Renal cortical epithelial cell (primary cell): ENCODE results near the gene TMPRSS4. TPM values are rescaled to one million over a fixed set of nuclear protein-coding genes. Genes with fewer than 3 reads are reported as not detected.
"Not testable (repeated sequence)": the region's sequence is repeated elsewhere in the genome, so short reads cannot be mapped to it uniquely, and the experiment has no call there.

Source experiments
- DNase-seq: peaks from one replicate; pipeline ENCODE4 v3.0.0-alpha.2; 2011; ENCODE audit warnings: low read depth
- total RNA-seq: library from RNA; depleted of rRNA; stranded (reverse); fragments of >200 nt; gene quantifications from 2 replicates; pipeline ENCODE4 v1.2.3, GENCODE V29; 2014

The TMPRSS4 gene
- total RNA-seq, 1 donor from 2014 or later = 2.4 TPM

DNA sequence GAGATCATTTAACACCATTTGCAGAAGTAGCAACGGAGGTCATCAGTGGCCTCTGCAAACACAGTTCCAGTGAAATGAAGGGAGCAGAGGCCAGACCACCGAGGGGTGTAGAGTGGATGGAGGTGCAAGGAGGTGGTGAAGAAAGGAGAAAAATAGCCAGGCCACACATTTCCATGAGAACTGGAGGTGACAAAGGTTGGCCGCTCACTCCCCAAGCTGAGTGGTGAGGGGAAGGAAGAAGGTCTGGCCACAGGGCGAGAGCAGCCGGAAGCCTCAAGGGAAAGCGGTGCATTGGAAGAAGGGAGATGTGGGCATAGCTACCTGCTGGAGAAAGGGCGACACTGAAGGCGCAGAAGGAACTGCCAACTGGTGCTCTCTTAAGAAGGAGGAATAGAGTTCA is 20.1 kb upstream of the TMPRSS4 start:
- no peak for DNase-seq

DNA sequence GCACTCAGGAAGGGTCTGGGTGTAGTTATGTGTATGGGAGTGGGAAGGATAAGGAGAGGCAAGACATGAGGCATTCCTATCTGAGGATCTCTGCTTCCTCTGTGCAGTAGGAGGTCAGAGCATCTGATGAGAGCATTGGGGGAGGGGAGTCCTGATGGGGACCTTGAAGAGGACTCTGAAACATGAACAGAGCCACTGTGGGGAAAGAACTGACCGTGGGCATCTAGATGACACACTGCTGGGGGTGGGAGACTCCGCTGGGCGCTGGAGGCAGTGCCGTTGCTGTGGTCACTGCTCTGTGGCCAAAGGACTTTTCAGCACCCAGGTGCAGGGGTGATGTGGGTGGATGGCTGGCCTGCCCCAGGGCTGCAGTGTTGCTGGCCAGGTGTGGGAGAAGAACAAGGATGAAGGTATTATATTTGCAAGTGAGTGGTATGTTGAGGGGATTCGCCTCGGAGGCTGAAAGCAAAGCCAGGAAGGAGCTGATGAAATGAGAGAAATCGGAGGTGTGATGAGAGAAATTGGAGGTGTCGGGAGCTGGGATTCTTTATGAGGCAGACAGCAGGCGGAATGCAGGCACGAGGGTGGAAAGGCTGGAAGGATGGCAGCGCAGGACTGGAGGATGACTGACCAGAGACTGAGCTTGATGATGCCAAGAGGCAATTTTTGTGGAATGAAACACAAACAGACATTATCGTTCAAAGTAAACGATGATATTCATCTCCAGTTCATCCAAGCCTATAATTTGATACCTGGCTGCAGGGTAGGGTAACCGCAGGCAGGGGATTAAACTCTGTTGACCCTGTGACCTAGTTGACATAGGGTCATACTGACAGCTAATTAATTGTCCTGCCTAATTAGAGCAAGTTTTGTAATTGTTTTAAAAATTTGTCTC is 19.4 kb upstream of the TMPRSS4 start:
- no peak for DNase-seq

DNA sequence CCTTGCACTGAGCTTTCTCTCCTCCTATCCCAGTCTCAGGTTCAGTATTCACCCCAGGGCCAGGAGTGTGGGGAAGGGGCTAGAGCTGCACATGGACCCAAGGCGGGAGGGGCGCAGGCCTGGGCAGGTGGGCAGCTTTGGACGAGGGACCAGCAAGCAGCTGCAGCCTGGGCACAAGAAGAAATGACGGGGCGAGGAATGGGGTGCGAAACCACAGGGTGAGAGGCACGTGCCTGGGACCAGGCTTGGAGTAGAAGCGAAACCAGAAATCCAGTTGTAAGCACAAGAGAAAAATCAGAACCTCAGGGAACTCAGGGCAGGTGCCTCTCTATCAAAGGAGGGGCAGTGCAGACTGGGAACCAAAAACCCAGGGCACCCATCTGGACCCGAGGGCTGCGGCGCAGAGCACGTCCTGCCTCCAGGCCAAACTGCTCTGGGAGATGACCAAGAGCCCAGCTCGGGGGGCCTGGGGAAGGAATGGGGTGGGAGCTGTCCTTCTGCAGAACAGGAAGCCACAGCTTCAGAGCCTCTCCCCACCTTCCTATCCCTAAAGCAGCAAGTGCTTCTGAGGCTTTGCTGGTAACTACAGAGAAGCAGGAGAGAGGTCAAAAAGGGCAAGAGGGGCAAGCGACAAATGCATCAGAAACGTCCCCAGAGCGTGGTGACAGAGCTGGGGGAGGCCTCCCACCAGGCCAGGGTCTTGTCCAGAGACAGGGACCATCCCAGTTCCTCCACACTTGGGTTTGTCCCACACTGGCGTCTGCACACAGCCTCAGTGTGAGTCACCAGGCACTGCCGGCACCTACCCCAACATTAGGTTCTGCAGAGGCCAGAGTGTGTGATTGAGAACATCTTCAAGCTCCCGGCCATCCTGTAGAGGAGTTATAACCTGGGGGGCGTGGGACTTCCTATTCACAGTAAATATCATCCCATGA is 18.3 kb upstream of the TMPRSS4 start:
- DNase-seq = no peak

DNA sequence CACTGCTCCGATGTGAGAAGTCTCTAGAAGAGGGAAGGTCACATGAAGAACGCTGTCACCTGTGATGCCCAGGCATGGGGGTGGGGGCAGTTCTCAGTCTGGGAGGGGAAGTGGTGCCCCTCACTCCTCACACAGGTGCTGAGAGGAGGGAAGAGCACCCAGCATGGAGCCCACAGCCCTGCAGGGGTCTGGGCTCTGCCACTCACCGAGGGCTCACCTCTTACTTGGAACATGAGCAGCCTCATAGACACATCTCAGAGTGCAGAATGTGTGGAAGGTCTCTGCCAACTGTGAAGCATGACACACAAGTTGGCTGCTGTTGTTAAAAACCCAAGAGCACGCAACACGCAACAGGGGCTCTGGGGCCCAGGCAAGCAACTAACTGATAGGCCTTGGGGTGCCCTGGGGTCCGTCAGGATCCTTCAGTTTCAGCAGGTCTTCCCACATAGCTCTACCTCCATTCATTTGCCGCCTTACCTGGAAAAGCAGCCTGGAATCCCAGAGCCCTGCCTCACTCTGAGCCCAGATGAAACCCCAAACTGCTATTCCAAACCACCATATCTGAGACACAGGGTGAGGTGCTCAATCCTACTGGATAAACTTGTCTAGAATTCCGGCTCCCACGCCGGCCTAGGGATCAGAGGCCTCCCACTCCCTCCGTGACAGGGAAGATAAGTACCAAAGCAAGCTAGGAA is 17.5 kb upstream of the TMPRSS4 start:
- DNase-seq = no peak

DNA sequence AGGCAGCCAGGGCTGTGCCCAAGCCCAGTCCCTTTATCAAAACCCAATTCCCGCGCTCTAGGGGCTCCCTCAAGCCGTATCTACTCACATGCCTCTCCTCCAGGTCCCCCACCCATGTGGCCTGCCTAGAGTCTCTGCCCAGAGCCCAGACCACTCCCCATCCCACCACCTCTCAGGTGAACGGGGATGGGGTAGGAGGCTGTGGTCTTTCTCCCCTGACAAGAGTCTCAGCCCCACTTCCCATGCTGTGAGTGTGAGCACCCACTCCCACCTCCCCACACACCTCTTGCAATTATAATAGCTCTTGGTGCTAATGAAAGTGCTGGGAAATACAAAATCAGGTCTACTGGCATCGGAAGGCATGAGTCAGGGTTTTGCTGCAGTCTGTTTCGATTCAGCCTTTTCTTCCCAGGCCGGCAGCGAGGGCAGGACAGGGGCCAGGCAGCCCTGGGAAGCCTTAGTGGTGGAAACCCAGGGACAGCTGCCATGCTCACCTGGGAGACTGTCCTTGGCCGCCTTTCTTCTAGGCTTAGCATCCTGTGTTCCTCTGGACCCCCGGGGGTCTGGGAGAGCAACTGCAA is 16.7 kb upstream of the TMPRSS4 start:
- DNase-seq = no peak

DNA sequence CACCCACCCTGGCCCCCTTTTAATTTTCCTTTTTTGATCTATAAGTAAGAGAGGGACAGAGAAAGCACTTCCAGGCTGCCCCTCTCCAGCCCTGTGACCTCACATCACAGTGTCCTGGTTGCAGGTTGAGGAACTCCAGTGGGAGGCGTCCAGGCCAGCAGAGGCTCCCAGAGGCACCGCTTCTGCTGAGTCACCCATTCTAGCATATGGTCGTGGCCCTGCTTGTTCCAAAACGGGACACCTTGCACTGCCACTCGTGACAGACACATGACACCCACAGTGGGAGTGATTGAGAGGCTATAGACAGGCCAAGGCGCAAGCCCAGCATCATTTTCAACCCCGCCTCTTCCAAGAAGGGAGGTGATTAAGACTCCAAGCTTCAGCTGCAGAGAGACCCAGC is 16.0 kb upstream of the TMPRSS4 start:
- DNase-seq = no peak

DNA sequence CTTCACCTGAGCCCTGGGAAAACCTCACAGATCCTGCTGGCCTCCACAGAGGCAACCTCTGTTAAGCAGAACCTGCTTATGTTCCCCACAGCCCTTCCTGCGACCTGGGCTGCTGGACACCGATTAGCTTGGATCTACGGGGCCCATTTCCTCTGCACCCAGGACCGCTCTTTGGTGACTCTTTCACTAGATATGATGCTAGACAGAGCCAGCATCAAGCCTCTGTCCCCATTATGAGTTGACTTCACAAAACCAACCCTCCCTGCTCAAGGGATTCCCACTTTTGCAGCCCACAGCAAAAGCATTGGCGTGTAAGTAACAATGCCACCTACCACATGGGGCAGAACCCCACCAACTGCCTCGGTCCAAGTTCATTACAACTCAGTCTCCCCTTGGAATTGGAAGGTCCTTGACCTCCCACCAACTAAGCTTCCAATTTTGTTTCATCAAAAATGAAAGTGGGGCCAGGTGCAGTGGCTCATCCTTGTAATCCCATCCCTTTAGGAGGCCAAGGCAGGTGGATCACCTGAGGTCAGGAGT is 15.2 kb upstream of the TMPRSS4 start:
- no peak for DNase-seq

DNA sequence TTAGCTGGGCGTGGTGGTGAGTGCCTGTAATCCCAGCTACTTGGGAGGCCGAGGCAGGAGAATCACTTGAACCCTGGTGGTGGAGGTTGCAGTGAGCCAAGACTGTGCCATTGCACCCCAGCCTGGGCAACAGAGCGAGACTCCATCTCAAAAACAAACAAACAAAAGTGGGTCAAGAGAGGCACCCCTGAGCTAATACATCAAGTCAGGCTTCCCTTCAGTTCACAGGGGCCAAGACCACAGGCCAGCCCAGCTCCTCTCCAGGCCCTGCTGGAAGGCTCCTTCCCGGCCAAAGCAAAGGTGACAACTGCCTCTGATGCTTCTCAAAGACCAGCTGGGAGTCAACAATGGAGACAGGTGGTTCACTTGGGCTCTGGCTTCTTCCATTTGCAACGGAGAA is 14.7 kb upstream of the TMPRSS4 start:
- DNase-seq = not testable (repeated sequence)

DNA sequence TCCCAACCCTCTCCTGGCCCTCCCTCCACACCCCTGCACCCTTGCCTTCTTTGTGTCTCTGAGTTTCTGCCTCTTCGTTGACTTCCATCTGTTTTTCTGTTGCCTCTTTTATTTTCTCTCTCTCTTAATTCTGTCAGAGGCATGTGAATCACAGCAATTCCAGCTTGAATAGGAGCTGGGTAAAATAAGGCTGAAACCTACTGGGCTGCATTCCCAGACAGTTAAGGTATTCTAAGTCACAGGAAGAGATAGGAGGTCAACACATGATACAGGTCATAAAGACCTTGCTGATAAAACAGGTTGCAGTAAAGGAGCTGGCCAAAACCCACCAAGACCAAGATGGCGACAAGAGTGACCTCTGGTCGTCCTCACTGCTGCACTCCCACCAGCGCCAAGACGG is 14.2 kb upstream of the TMPRSS4 start:
- not testable (repeated sequence) for DNase-seq

DNA sequence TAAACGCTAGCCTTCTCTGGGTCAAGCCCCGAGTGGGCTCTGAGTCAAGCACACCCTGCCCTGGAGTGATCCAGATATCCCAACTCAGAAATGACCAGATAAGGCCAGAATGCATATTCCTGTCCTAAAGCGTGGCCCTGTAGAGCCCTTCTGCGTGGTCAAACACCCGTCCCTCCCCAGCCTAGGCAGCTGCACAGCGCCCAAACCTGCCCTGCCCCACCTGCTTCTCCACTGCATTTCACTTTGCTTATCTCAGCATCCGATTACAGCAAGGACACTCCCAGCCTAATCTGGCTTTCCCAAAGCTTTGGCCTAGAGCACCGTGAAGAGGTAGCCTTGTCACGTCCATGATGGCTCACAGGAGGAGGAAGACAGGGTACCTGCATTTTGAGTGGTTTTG is 11.9 kb upstream of the TMPRSS4 start:
- DNase-seq = no peak

DNA sequence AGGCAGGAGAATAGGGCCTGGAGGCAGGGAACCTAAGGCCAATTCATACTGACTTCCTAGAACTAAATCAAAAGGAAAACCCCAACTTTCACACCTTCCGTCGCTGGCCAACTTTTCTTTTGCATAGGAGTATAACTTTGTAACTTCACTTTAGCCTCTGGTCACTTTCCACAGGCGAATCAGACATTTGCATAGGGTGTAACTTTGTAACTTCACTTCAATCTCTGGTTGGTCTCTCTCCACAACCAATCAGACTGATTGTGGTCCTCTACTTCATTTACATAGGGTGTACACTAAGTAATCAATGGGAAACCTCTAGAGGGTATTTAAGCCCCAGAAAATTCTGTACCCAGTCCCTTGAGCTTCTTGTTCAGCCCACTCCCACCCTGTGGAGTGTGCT is 11.5 kb upstream of the TMPRSS4 start:
- DNase-seq = no peak

DNA sequence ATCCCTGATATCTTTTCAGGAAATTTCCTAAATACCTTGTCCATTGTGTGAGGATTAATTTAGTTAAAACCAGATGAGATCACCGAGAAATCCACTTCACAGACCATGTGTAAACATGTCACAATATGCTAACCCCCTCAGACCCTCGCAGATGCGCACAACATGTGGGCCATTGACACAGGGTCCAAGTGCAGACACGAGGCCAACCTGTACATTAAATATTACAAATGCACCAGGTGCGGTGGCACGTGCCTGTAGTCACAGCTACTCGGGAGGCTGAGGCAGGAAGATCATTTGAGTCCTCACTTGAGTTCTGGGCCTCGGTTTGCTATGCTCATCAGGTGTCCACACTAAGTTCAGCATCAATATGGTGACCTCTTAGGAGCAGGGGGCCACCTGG is 9.9 kb upstream of the TMPRSS4 start:
- DNase-seq = no peak

DNA sequence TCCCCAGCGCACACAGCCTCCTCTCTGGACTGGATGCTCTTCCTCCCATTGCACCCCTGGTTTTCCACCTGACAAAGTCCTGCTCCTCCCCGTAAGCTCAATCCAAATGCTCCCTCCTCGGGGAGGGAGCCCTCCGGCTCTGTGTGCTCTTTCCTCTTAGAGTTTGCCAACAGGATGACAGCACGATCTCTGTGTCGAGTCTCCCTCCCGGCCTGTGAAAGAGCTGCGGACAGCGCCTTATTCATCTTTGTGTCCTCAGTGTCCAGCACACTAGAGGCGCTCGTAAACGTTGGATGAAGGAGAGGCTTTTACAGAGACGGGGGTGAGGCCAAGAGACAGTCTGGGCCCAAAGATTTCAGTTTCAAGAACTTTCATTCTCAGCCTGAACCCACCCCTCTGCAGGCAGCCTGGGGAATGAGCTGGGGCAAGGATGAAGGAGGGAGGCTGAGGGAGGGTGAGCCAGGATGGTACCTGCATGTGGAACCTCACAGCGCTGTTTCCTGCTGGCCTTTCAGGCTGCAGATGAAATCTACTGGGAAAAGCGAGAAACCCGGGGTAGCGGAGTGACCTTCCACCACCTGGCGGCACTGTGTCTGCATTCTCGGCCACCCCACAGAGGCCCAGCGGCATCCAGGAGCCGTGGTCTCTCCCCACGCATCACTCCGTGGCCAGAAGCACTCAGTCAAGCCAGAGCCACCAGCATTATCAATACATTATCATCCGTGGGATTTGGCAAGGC is 8.5 kb upstream of the TMPRSS4 start:
- DNase-seq = no peak

DNA sequence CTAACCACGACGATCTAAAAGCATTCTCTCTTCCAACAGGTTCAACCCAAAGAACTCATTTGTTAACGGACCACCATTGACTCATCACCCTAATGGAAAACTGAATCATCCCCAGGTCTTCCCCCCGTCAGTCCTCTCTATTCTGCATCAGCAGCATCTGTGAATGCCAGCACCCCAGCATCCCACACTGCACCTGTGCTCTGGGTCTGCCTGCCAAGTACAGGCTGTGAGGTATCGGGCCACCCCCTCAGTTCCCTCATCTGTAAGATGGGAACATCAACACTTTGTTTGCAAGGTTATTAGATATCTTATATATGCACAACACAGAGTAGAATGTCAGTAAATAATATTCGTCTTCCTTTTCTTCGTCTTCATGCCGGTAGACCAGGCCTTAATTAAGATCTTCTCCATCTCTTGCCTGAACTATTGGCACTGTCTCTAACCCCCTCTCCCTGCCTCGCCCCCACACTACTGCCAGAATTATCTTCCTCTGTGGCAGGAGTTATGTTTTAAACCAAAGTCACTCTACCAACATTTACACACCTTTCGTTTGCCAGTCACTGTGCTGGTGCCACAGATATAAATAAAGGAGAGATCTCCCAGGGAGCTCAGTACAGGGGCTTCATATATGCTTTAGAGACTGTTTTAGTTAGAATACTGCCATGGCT is 7.8 kb upstream of the TMPRSS4 start:
- DNase-seq = no peak

DNA sequence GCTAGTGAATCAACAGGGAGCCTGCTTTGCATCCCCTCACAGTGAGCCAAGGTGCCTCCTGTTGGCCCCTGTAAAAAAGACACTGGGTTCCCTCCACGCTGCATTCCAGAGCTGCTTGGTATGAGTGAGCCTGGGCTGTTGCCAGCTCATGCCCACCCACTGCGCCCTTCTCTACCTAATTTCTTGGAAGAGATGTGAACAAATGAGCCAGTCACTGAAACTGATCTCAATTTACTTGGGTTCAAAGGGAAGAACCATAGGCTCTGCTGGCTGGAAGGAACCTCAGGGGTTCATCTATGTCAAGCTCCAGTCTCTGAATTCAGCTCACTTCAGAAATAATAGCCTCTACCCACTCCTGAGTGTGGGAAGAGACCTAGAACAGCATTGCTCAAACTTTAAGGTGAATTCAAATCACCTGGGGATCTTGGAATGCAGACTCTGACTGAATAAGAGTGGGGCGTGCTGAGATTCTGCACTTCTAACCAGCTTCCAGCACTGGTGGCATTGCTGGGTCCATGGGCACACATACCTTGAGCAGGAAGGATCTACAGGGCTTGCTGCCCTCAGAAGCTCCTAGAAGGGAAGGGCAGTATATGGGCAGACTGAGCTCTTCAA is 5.4 kb upstream of the TMPRSS4 start:
- DNase-seq = no peak

DNA sequence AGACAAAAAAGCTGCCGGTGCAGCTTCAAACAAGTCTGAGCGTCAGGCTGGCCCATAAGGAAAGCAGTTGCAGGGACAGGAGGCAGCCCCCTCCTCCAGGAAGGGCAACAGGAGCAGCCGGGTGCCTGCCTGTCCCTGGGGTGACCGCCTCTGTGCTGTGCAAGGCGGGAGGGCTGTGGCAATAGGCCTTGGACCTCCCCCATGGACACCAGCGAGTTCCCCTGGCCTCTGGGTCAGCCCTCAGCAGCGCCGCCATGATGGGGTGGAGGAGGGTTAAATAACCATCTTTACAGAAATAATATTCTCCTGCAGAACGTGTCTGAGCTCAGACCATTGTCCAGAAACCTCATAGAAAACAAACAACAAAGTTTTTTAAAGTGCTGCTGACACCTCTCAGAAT is 3.3 kb upstream of the TMPRSS4 start:
- DNase-seq = no peak

DNA sequence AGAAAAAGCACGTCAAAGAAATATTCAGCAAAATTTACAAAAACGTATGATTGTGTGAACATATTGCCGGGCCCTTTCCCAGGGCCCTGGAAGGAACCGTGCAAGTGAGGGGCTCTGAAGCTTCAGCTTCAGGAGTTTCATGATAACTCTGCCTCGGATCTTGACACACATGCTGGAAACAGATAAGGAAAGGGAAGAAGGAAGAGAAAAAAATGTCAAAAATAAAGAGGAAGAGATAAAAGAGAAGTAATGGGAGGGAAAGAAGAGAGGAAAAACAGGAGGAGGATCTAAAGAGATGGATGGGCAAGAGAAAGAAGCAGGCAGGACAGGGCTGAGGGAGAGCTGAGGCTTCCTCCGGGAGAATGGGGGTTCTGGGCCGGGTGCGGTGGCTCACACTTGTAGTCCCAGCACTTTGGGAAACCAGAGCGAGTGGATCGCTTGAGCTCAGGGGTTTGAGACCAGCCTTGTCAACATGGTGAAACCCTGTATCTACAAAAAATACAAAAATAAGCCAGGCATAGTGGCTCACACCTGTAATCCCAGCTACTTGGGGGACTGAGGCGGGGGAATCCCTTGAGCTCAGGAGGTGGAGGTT is 2.7 kb upstream of the TMPRSS4 start:
- DNase-seq = no peak

DNA sequence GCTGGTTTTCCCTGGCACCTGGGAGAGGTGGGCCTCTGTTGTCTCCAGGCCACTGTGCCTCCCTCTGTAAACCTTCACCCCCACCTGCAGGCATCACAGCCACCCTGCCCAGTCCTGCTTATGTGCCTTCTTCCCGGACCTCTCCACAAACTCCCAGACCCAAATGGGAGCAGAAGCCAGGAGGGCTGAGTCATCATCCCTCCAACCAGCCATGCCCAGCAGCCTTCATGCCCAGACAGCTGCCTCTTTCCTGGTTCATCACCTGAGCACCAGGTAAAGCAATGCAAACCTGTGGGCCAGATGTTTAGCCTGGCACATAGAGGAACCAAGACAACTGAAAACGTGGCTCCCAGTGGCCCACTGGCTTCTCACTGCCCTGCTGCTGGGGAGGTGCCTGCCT is 2.1 kb upstream of the TMPRSS4 start:
- DNase-seq = peak; percentile 46

DNA sequence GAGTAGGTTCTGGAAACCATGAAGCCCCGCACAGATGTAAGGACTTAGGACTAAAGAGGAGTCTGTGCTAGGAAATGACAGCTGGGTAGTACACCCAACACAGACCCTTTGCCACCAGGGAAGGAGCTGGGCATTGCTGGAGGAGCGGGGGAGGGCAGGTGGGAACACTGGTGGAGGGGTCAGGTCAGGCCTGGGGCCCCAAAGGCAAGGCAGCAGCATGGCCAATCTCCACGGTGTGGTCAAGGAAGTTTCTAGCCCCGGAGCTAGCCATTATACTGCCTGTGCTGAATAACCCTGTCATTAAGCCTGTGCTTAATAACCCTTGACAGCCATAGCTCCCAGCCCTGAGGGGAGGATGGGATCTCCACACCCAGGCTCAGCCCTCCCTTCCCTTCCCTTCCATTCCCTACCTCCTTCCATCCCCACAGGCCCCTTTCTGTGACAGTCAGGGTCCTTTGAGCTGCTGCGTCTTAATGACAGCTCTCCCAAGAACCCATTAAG is 2.1 kb downstream of the TMPRSS4 start:
- peak; percentile 85 for DNase-seq
